Stimulated activated CD4-positive, alpha-beta T cell treated with anti-CD3 and anti-CD28 coated beads, Interleukin-1b, Interleukin-23, amount 100 ng/mL, for 1 hour (primary cell): ENCODE data around the gene ASPM.
"Not testable (repeated sequence)": the region's sequence is repeated elsewhere in the genome, so short reads cannot be mapped to it uniquely, and the experiment has no call there.

Source experiments
- DNase-seq, 2 donors: peaks; one replicate each; pipeline ENCODE4 v3.0.0-alpha.2; 2020; ENCODE audit warnings: low read depth in 2 of 2

ASPM gene

DNA sequence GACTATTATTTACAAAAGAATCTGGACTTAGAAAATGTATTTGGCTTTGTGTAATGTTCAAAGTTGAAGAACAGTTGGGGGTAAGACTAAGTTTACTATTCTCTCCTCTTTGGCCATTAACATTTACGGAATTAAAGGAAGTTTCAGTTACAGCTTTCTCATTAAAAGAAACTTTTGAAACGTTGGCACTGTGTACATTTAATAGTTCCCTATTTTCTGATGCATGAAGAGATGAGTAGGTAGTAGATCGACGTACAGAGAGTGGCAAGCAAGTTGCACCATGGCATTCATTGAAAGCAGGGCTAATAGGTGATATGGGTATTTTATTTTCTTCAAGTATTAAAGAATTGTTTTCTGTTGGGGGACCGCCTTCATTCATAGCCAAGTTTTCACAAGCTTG lies 3.2 kb downstream of the ASPM start:
- DNase-seq, result no peak

DNA sequence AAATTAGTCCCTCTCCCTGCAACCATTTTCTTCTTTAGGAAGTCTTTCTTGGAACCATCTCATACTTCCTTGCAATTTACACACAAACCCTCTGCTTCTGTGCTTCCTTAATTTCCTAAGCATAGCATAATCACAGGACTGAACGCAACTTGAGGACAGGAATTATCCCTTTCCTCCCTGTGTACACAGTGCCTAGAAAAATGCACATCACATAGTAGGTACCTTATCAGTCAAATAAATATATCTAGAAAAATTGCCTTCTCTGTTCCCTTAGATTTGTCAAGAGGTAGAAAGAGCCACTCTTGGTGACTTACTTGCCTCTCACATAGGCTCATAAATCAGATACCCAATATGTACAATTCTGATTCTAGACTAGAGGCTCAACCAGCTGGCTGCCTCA lies 4.9 kb downstream of the ASPM start:
- no peak for DNase-seq

DNA sequence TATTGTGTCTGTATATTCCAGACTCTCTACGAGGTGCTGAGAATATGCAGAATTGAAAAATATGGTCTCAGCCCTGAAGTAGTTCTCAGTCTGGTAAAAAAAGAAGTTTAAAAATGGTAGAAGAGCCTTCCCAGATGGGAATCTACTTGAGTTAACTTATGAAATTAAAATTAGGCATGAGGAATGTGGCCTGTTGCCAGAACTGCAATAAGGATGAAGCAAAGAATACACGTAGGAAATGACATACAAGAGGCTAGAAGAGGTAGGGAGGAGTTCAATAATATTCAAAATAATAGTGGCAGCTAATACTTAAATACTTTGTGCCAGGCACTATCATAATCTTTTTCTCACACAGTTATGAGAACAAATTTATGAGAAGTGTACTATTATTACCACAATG lies 6.3 kb downstream of the ASPM start:
- DNase-seq, result no peak

DNA sequence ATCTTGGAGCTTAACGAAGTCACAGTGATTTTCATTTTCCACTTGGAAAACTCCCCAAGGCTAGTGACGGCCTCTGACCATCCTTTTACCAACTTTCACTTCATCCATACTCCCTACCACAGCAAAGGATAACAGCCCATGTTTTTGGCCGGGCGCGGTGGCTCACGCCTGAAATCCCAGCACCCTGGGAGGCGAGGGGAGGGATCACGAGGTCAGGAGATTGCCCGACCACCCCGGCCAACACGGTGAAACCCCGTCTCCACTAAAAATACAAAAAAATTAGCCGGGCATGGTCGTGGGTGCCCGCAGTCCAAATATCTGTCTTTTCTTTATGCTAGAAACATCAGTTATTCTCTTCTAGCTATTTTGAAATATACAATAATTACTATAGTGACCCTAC lies 7.3 kb downstream of the ASPM start:
- DNase-seq, result no peak

DNA sequence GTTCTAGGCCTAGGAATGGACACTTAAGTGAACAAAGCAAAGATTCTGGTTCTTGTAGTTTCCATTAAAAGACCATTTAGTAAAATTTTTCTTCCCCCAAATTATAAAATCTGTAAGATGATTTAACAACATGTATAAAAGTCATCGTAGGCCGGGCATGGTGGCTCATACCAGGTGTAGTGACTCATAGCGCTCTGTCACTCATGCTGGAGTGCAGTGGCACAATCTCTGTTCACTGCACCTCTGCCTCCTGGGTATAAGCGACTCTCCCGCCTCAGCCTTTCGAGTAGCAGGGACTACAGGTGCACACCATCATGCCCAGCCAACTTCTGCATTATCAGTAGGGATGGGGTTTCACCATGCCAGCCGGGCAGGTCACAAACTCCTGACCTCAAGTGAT lies 9.1 kb downstream of the ASPM start:
- no peak for DNase-seq

DNA sequence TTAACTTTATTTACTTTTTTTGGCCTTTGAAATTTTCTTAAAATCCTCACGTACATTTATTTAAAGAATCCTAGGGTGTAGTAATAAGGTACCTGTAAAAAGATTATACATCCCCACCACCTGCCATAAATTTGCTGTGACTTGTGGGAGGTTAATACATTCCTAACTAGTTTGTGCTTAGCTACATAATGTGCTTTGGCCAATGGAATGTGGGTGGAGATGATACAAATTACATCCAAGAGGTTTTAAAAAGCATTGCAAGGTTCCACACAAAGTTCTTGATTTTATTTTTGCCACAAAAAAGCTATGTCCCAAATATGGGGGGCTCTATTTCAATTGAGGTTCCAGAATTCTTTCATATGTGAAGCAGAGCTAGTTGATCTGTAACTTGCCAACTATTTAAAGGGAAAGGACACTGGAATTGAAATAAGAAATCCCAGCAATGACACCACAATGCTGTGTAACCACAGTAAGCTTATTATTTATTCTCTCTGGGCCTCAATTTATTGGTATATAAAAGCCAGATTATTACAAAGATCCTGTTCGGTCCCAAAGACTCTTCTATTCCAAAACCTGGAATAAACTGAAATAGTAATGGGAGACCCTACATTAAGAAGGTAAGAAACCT lies 15.7 kb downstream of the ASPM start:
- no peak for DNase-seq

DNA sequence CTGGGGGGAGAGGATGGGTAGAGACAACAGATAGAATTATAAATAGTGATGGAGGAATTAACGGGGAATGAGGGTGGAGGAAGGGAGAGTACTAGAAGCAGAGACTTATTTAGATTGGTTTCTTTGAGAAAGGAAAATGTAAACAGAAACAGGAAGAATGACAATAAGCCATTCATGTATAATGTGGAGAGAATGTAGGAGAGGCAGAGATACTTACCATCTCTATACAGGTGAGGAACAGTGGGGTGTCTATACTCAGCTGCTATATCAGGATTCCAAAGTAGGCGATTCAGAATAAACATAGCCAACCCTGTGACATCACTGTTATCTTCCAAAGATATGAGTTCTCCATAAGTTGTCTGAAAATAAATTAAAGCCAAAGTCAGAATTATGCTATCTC lies 16.8 kb downstream of the ASPM start:
- no peak for DNase-seq

DNA sequence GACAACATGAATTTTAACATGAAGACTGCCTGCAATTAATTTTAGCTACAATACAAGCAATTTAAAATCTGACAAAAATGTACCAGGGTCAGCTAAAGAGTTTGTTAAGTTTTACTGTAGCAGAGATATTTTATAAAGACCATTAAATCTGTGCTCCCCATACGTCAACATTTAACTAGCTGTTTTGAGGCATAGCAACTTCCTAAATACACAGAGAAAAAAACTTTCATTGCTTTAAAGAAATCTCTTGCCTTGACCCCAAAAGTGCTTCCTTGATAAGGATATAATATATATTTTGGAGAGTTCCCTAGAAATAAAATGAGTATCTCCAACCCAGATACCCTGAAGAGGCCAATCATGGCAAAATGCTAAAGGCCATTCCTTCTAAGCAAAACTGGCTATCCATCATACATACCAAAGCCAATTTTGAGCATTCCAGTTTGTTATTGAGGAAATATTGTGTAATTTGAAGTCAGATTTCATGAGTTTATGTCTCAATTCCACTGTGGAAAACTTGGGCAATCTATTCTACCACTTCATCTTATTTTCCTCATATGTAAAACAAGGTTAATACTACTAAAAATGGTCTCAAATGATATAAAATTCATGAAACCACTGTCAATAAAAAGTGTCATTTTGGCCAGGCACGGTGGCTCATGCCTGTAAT lies 19.1 kb downstream of the ASPM start:
- DNase-seq, result no peak

DNA sequence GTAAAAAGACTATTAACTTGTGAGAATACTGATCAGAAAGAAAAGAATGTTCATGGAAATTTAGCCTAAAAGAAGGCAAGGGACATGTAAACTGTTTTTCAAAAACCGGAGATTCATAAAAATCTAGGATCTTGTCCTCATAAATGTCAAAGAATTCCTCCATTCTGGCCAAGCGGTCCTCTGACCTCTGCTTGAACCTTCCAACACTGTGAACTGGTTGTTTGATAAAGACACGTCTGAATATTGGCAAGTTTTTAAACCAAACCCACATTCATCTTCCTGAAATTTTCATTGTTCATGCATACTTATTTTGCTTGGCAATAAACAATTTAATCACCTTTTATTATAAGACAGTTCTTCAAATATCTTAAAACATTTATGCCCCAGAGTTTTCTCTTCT lies 19.8 kb downstream of the ASPM start:
- no peak for DNase-seq

DNA sequence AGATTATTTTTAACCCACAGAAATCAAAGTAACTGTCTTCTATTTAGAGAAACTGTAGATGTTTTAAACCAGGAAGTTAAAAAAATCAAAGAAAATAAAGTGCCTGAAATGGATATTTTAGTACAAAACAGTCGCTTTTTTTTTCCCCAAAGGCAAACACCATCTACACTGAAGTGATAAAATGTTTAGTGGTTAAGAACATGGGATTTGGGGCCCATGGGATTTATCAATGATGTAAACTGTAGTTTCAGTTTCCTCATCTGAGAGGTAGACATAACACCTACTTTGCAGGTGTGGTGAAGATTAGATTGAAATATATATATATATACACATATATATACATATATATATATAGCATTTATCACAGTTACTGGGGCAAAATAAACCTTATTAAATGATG lies 22.1 kb downstream of the ASPM start:
- DNase-seq, result no peak

DNA sequence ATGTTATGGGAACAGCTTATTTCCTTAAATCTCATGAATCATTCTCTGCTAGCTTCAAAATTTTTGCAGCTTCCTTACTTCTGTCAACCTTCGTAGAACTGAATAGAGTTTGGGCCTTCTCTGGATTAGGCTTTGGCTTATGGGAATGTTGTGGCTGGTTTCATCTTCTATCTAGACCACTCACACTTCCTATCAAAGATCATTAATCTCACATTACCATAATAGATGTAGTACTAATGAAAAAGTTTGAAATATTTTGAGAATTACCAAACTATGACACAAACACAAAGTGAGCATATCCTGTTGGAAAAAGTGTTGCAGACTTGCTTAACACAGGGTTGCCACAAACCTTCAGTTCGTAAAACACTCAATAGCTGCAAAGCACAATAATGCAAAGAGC lies 30.3 kb downstream of the ASPM start:
- DNase-seq, result no peak

DNA sequence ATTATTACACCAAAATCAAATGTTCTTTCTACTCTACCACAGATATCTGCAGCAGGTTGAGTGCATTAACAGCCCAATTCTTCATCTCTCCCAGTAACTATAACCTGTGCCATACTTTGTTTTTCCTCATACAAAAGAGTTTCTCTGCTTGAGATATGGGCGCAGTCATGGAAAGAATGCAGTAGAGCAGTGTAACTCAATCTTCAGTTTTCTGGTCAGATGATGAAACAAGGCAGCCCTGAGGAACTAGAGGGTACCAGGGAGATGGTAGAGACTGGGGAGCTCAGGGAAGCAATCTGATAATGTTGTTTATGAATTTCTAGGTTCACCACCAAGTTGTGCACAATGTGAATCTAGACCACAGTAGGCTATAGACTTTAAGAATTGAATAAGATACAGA lies 39.6 kb downstream of the ASPM start:
- no peak for DNase-seq

DNA sequence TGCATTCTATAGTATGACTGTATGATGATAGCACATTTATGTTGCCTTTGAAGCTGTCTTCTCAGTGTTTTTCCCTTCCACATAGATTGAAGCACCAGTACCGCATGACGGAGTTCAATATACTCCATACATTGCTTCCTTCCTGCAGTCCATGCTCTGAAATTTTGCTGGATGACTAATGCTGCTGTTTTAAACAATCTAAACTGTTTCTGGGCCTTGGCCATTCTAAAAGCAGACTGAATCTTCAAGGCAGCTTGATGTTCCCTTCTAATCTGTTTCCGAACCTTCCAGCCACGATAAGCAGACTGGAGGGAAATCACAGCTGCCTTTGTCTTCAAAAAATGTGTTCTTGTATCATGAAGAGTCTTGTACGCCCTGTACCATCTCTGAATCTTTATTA lies 43.2 kb downstream of the ASPM start:
- no peak for DNase-seq

DNA sequence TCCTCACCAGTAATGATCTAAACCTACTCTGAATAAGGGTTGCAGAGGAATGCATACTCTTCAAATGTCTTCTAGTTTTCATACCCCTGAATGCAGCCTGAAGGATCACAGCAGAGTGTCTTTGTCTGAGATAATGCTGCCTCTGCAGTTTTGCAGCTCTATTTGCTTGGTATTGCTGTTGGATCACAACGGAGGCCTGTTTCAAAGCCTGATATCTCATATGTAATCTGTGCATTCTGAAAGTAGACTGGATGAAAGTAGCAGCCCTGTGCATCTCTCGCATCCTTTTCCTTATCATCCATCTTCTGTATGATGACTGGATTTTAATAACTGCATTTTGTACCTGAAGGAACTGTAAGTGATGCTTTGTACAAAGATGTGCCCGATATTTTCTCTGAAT lies 44.5 kb downstream of the ASPM start:
- no peak for DNase-seq

DNA sequence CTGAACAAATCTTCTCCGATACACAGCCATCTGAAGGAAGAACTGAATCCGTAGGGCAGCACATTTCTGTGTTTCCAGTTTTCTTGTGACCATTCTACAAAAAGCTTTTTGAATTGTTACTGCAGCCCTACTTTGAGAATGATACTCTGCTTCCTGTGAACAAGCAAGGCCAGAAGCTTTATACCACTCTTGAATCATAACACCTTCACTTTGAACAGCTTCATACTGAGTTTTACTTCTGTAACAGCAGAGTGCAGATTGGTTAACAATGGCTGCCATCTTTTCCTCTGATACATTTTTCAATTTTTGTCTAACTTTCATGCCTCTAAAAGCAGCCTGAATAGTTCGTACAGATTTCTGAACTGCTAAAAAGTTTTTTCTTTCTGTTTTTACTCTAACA lies 45.8 kb downstream of the ASPM start:
- no peak for DNase-seq

DNA sequence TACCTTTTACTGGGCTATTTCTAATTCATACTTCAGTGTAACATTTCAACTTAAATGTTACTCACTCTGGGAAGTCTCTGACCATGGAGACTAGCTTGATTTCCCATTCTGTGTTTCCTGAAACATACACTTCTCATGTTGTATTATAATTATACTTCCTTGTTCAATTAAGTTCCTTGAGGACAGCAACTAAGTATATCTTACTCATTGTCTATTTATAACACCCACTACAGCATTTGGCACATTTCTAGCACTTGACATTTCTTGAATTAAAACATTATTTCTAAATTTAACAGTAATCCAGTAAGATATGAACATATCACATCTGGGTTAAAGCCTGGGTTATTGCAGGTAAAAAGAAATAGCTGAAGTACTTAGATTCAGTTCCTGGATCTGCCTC lies 47.0 kb downstream of the ASPM start:
- DNase-seq, result no peak

DNA sequence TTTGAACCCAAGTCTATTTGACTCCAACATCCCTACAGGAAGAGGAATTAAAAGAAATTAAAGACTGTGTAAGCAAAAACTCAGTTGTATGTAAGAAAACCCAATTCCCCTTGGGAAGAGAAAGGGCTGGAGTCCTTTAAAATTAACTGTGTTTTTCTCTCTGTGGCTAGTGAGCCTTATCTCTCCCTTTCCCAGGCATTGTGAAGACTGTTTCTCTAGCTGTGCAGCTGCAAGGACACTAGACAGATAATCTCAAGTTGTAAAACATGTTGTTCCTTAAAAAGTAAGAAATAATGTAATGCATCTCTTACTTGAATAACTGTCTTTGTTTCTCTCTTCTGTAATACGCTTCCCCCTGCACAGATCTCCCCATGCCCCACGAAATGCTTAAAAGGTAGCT lies 49.5 kb downstream of the ASPM start:
- not testable (repeated sequence) for DNase-seq

DNA sequence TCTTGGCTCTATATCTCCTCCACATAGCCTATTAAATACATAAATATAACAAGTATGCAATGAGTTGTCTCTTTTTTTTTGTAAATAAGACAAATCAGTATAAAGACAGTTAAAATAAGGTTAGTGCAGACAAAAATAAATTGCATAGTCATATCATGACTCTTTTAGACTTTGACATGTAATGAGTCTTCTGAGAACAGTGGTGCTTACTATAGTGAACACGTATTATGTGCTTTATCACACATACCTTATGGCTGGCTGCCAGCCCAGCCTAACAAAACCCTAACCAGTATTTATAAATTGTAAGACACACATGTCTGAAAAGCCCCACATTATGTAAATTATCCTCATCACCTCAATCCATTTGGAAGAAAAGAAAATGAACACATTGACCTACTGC lies 50.3 kb downstream of the ASPM start:
- no peak for DNase-seq

DNA sequence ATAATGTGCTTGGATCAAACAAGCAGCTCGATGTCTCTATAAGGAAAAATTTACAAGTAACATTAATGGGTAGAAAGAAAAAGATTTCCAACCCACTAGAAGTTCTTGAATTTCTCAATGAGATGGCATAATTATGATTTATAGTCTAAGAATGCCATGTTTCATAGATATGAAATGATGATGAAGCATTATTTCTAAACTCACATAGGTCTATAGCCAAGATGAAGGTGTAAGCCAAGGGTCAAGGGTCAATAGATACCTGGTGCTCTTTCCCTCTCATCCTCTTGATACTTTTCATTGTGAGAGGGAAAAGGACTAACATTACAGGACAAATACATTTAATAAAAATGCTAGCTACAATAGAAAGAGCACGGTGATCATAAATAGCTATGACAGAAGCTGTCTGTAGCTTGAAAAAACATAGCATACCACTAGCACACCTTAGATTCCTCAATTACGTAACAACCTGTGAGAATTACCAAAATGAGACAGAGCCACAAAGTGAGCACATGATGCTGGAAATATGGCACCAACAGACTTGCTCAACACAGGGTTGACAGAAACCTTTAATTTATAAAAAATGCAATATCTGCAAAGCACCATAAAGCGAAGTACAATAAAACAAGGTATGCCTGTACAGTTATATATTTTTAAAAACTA lies 53.1 kb downstream of the ASPM start:
- no peak for DNase-seq

DNA sequence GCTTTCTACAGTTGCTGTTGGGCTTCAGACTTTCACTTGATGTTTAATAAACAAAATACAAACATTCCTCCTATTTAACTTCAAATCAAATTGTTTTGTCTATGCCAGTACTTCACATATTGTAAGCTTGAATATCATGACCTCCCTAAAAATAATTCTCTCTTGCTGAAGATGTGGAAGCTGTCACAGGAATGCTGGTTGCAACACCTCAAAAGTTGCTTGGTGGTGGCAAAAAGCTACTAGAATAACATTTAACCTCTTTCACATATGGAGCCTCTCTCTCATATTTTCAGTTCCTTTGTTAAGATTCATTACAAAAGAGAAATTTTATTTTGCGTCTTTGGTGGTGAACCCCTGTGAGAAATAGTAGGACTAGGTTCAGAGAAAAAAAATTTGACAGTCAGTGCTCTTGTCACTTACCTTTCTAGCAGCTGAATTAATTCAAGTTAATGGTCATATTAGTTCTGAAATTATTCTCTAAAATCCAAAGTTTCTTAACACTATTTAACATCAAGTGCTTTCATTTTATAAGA lies 53.9 kb downstream of the ASPM start:
- no peak for DNase-seq

DNA sequence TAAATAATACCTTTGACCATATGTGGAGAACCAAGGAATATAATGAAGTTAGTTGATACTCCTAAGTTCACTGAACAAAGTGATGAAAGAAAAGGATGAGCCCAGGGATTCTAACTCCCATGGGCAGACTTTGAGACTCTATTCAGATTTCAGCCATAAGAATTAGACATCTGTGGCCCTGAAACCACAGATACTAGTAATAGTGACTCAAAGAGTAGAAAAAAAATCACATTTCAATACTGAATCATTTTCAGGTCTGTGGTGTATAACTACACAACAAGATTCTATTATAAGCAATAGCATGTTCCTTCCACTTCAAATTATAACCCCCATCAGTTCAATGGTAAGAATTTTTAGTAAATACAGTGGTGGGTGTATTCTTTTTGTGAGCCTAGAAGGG lies 63.0 kb downstream of the ASPM start:
- DNase-seq, result no peak

DNA sequence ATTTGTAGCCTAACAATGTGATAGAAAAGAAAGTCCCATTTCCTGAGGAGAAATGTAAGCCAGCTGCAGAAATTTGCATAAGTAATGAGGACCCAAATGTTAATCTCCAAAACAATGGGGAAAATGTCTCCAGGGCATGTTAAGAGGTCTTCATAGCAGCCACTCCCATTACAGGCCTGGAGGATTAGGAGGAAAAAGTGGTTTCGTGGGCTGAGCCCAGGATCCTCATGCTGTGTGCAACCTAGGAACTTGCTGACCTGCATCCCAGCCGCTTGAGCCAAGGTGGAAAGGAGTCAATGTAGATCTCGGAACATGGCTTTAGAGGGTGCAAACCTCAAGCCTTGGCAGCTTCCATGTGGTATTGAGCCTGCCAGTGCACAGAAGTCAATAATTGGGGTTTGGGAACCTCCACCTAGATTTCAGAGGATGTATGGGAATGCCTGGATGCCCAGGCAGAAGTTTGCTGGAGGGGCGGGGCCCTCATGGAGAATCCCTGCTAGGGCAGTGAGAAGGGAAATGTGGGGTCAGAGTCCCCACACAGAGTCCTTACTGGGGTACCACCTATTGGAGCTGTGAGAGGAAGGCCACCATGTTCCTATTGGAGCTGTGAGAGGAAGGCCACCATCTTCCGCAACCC lies 65.2 kb downstream of the ASPM start:
- DNase-seq, result no peak

DNA sequence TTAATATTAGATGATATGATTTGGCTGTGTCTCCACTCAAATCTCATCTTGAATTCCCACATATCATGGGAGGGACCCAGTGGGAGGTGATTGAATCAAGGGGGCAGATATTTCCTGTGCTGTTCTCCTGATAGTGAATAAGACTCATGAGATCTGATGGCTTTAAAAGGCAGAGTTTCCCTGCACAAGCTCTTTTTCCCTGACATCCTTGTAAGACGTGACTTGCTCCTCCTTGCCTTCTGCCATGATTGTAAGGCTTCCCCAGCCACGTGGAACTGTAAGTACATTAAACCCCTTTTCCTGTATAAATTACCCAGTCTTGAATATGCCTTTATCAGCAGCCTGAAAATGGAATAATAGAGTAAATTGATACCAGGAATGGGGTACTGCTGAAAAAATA lies 66.1 kb downstream of the ASPM start:
- no peak for DNase-seq
